HEK293 (cell line): Measurements from ENCODE around the gene MAPKAP1.

Experiments
- EGR2 ChIP-seq: fragments of 450-650 bp; formaldehyde crosslinking; IDR thresholded peaks from 2 replicates; pipeline ENCODE4 v1.5.1; 2016; ENCODE audit warnings: low read depth, missing biosample characterization, missing genetic modification characterization
- GLIS2 ChIP-seq: fragments of 450-650 bp; formaldehyde crosslinking; IDR thresholded peaks from 2 replicates; pipeline ENCODE4 v1.5.1; 2016; ENCODE audit warnings: missing biosample characterization, missing genetic modification characterization
- HIC1 ChIP-seq: fragments of 450-650 bp; formaldehyde crosslinking; IDR thresholded peaks from 2 replicates; pipeline ENCODE4 v1.5.1; 2016; ENCODE audit warnings: missing biosample characterization, missing genetic modification characterization
- KLF7 ChIP-seq: fragments of 450-650 bp; formaldehyde crosslinking; IDR thresholded peaks from 2 replicates; pipeline ENCODE4 v1.5.1; 2016; ENCODE audit warnings: missing biosample characterization, missing genetic modification characterization, borderline replicate concordance
- OSR2 ChIP-seq: fragments of 450-650 bp; formaldehyde crosslinking; IDR thresholded peaks from 2 replicates; pipeline ENCODE4 v1.5.1; 2016; ENCODE audit warnings: missing biosample characterization, missing genetic modification characterization
- REST ChIP-seq: fragments of 450-650 bp; formaldehyde crosslinking; IDR thresholded peaks from 2 replicates; pipeline ENCODE4 v1.5.1; 2016; ENCODE audit warnings: missing biosample characterization, missing genetic modification characterization
- TRIM28 ChIP-seq: IDR thresholded peaks from 2 replicates; pipeline ENCODE4 v1.6.1; 2011; ENCODE audit warnings: low read length, control low read depth, borderline replicate concordance
- WT1 ChIP-seq: fragments of 450-650 bp; formaldehyde crosslinking; IDR thresholded peaks from 2 replicates; pipeline ENCODE4 v1.5.1; 2016; ENCODE audit warnings: missing biosample characterization, missing genetic modification characterization
- ZNF138 ChIP-seq: fragments of 450-650 bp; formaldehyde crosslinking; IDR thresholded peaks from 2 replicates; pipeline ENCODE4 v1.5.1; 2016; ENCODE audit warnings: missing biosample characterization, missing genetic modification characterization, borderline replicate concordance
- ZNF155 ChIP-seq: fragments of 450-650 bp; formaldehyde crosslinking; IDR thresholded peaks from 2 replicates; pipeline ENCODE4 v1.5.1; 2016; ENCODE audit warnings: missing biosample characterization, missing genetic modification characterization
- ZNF2 ChIP-seq: fragments of 450-650 bp; formaldehyde crosslinking; IDR thresholded peaks from 2 replicates; pipeline ENCODE4 v1.5.1; 2016; ENCODE audit warnings: missing biosample characterization, missing genetic modification characterization
- ZNF280D ChIP-seq: fragments of 450-650 bp; formaldehyde crosslinking; IDR thresholded peaks from 2 replicates; pipeline ENCODE4 v1.5.1; 2016; ENCODE audit warnings: missing biosample characterization, missing genetic modification characterization
- ZNF292 ChIP-seq: fragments of 450-650 bp; formaldehyde crosslinking; IDR thresholded peaks from 2 replicates; pipeline ENCODE4 v1.5.1; 2016; ENCODE audit warnings: low read depth, missing biosample characterization, missing genetic modification characterization, borderline replicate concordance
- ZNF366 ChIP-seq: fragments of 450-650 bp; formaldehyde crosslinking; conservative IDR thresholded peaks from 2 replicates; pipeline ENCODE4 v1.5.1; 2016; ENCODE audit warnings: missing biosample characterization, missing genetic modification characterization
- ZNF394 ChIP-seq: fragments of 450-650 bp; formaldehyde crosslinking; IDR thresholded peaks from 2 replicates; pipeline ENCODE4 v1.5.1; 2016; ENCODE audit warnings: missing biosample characterization, missing genetic modification characterization, mild to moderate bottlenecking, moderate library complexity, borderline replicate concordance
- ZNF48 ChIP-seq: fragments of 450-650 bp; formaldehyde crosslinking; IDR thresholded peaks from 2 replicates; pipeline ENCODE4 v1.5.1; 2016; ENCODE audit warnings: missing biosample characterization, missing genetic modification characterization
- ZNF488 ChIP-seq: fragments of 450-650 bp; formaldehyde crosslinking; IDR thresholded peaks from 2 replicates; pipeline ENCODE4 v1.5.1; 2016; ENCODE audit warnings: missing biosample characterization, missing genetic modification characterization
- ZNF529 ChIP-seq: fragments of 450-650 bp; formaldehyde crosslinking; IDR thresholded peaks from 2 replicates; pipeline ENCODE4 v1.5.1; 2017; ENCODE audit warnings: missing genetic modification characterization, missing biosample characterization; ENCODE audit not compliant: insufficient replicate concordance
- ZNF555 ChIP-seq: fragments of 450-650 bp; formaldehyde crosslinking; conservative IDR thresholded peaks from 2 replicates; pipeline ENCODE4 v1.5.1; 2017; ENCODE audit warnings: missing biosample characterization, mild to moderate bottlenecking, missing genetic modification characterization, inconsistent platforms
- ZNF561 ChIP-seq: fragments of 450-650 bp; IDR thresholded peaks from 2 replicates; pipeline ENCODE4 v1.5.1; 2018; ENCODE audit warnings: missing biosample characterization, missing genetic modification characterization, borderline replicate concordance
- ZNF610 ChIP-seq: fragments of 450-650 bp; formaldehyde crosslinking; IDR thresholded peaks from 2 replicates; pipeline ENCODE4 v1.5.1; 2016; ENCODE audit warnings: missing biosample characterization, missing genetic modification characterization, borderline replicate concordance
- ZNF626 ChIP-seq: fragments of 450-650 bp; sonication (Bioruptor Pico); formaldehyde crosslinking; IDR thresholded peaks from 2 replicates; pipeline ENCODE4 v1.5.1; 2018; ENCODE audit warnings: missing biosample characterization, missing genetic modification characterization, inconsistent platforms
- ZNF654 ChIP-seq: fragments of 450-650 bp; formaldehyde crosslinking; IDR thresholded peaks from 2 replicates; pipeline ENCODE4 v1.5.1; 2016; ENCODE audit warnings: low read depth, missing biosample characterization, missing genetic modification characterization
- ZXDB ChIP-seq: fragments of 450-650 bp; formaldehyde crosslinking; IDR thresholded peaks from 2 replicates; pipeline ENCODE4 v1.5.1; 2016; ENCODE audit warnings: missing biosample characterization, missing genetic modification characterization
- TF ChIP-seq, protein P1 (sequence below): fragments of 450-650 bp; formaldehyde crosslinking; IDR thresholded peaks from 2 replicates; pipeline ENCODE4 v1.5.1; 2016; ENCODE audit warnings: missing biosample characterization, missing genetic modification characterization

MAPKAP1 gene

GRCh38 chr9:125746017-125746773 is 39.2 kb upstream of the MAPKAP1 start (continued):
- TF ChIP-seq ZNF488 (tag by site-specific recombination), result no peak
- TF ChIP-seq KLF7 (tag by site-specific recombination), result peak; percentile 76; the same call in 1 of the 2 replicates
- no peak for TF ChIP-seq ZNF555 (tag by site-specific recombination)
- TF ChIP-seq GLIS2 (tag by site-specific recombination), result peak; percentile 98
- peak; percentile 98 for TF ChIP-seq ZXDB (tag by site-specific recombination)
- peak; percentile 78; the same call in 1 of the 2 replicates for TF ChIP-seq ZNF394 (tag by site-specific recombination)
- TF ChIP-seq OSR2 (tag by site-specific recombination), result peak; percentile 54
- TF ChIP-seq HIC1, result peak; percentile 98
- no peak for TF ChIP-seq ZNF48 (tag by site-specific recombination)
- TF ChIP-seq ZNF155 (tag by site-specific recombination), result no peak
- peak; percentile 80; the same call in 1 of the 2 replicates for TF ChIP-seq ZNF561
- TF ChIP-seq ZNF280D (tag by site-specific recombination), result 0 out of 2 replicates have a peak, but pooled peaks have one; percentile 22
- peak; percentile 80 for TF ChIP-seq ZNF610
- TF ChIP-seq ZNF2 (tag by site-specific recombination), result peak; percentile 98
- TF ChIP-seq WT1, result 0 out of 2 replicates have a peak, but pooled peaks have one; percentile 23
- TF ChIP-seq TRIM28, result no peak; the same call in 1 of the 2 replicates
- no peak for TF ChIP-seq ZNF529 (tag by site-specific recombination)
- peak; percentile 26; the same call in 1 of the 2 replicates for TF ChIP-seq EGR2
- TF ChIP-seq ZNF366 (tag by site-specific recombination), result peak; percentile 42
- peak; percentile 96 for TF ChIP-seq REST (tag by site-specific recombination)
- no peak for TF ChIP-seq ZNF292 (tag by site-specific recombination)
- TF ChIP-seq ZNF138 (tag by site-specific recombination), result no peak
- no peak for TF ChIP-seq ZNF654 (tag by site-specific recombination)
- no peak for TF ChIP-seq ZNF626 (tag by site-specific recombination)
- TF ChIP-seq, protein P1, sequence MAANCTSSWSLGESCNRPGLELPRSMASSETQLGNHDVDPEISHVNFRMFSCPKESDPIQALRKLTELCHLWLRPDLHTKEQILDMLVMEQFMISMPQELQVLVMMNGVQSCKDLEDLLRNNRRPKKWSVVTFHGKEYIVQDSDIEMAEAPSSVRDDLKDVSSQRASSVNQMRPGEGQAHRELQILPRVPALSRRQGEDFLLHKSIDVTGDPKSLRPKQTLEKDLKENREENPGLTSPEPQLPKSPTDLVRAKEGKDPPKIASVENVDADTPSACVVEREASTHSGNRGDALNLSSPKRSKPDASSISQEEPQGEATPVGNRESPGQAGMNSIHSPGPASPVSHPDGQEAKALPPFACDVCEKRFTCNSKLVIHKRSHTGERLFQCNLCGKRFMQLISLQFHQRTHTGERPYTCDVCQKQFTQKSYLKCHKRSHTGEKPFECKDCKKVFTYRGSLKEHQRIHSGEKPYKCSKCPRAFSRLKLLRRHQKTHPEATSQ (tag by site-specific recombination), result 0 out of 2 replicates have a peak, but pooled peaks have one; percentile 69
